B cell (primary cell): ENCODE measurements around the gene TCEA3.

Experiments used
- CTCF ChIP-seq: fragments of 200-600 bp; IDR thresholded peaks from one replicate; pipeline ENCODE4 v1.8.0; 2022; ENCODE audit warnings: antibody characterized with exemption, mild to moderate bottlenecking
- EZH2 ChIP-seq: IDR thresholded peaks from 2 replicates; pipeline ENCODE4 v1.6.1; 2012; ENCODE audit warnings: borderline replicate concordance, low read depth, mild to moderate bottlenecking, moderate library complexity, low read length; ENCODE audit not compliant: insufficient read depth, poor library complexity, severe bottlenecking

- TF ChIP-seq CTCF, result no peak
- TF ChIP-seq EZH2, result no peak
Observed at GRCh38 chr1:23341931-23342692, 82.4 kb downstream of the TCEA3 start.
